GM12892 (cell line): Measurements from ENCODE around the gene CALU.

ENCODE experiments used
- POLR2A ChIP-seq: IDR thresholded peaks from 2 replicates; pipeline ENCODE4 v1.6.1; 2011; ENCODE audit warnings: low read depth, low read length, control low read depth
- POLR2AphosphoS5 ChIP-seq: IDR thresholded peaks from 2 replicates; pipeline ENCODE4 v1.6.1; 2011; ENCODE audit warnings: low read depth, low read length, control low read depth
- TAF1 ChIP-seq: IDR thresholded peaks from 2 replicates; pipeline ENCODE4 v1.6.1; 2011; ENCODE audit warnings: low read depth, mild to moderate bottlenecking, control low read depth, low read length, borderline replicate concordance

DNA sequence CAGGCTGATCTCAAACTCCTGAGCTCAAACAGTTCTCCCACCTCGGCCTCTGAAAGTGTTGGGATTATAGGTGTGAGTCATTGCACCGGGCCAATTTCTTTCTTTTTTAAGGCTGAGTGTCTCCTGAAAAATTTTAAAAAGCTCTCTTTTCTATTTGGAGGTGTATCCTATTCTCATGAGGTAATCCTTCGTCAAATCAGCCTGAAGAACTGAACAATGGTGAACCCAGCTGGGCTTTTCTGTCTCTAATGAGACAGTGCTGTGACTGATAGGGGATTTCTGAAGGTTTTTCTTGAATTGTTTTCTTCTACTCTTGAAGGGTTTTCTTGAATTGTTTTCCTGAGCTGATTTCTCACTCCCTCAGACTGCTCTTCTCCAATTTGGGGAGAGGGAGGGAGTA lies 30.9 kb upstream of the CALU start:
- TF ChIP-seq POLR2A (no peak), TAF1 (no peak), POLR2AphosphoS5 (no peak)
